ENCODE results near the gene RANBP3L.

DNA sequence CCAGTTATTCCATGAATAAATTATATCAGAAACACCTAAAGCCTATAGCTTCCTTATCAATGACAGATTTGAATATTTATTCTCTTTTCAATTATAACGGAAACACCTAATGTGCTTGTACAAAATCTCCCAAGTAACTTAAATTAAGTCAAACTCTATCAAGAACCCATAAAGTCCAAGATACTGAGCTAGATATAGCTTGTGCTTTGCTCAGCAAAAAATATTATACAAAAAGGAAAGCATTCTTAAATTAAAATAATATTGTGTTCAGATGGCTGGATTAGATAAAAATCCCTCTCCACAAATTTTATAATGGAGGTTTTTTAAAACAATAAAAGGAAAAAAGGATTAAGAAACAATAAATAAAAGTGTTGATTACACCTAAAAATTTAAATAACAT is 83.7 kb downstream of the RANBP3L start:
- TF ChIP-seq, protein P1, sequence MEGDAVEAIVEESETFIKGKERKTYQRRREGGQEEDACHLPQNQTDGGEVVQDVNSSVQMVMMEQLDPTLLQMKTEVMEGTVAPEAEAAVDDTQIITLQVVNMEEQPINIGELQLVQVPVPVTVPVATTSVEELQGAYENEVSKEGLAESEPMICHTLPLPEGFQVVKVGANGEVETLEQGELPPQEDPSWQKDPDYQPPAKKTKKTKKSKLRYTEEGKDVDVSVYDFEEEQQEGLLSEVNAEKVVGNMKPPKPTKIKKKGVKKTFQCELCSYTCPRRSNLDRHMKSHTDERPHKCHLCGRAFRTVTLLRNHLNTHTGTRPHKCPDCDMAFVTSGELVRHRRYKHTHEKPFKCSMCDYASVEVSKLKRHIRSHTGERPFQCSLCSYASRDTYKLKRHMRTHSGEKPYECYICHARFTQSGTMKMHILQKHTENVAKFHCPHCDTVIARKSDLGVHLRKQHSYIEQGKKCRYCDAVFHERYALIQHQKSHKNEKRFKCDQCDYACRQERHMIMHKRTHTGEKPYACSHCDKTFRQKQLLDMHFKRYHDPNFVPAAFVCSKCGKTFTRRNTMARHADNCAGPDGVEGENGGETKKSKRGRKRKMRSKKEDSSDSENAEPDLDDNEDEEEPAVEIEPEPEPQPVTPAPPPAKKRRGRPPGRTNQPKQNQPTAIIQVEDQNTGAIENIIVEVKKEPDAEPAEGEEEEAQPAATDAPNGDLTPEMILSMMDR (IDR thresholded peaks at IDR 0.05): no peak
- TF ChIP-seq POLR2A (IDR thresholded peaks at IDR 0.05; ENCODE audit: low read depth) (no peak), POLR2AphosphoS5 (IDR thresholded peaks at IDR 0.05) (no peak)

Data from esophagus muscularis mucosa (tissue), 3 donors.